Activated CD4-positive, CD25-positive, alpha-beta regulatory T cell (primary cell): ENCODE results near the gene SHISAL1.
"Not testable (repeated sequence)": the region's sequence is repeated elsewhere in the genome, so short reads cannot be mapped to it uniquely, and the experiment has no call there.

Source experiments
- DNase-seq, 4 experiments: peaks; one replicate each; lab custom pipeline; 2025; lab: John Stamatoyannopoulos, UW

SHISAL1 gene

GRCh38 chr22:44302363-44302762 is 10.4 kb downstream of the SHISAL1 start:
- DNase-seq, result not testable (repeated sequence)

- no peak for DNase-seq
Observed at GRCh38 chr22:44301039-44301438, 11.7 kb downstream of the SHISAL1 start.

GRCh38 chr22:44299124-44299523 is 13.6 kb downstream of the SHISAL1 start:
- no peak for DNase-seq

- DNase-seq, result no peak
Observed at GRCh38 chr22:44298406-44299091, 14.2 kb downstream of the SHISAL1 start.

GRCh38 chr22:44297470-44298061 is 15.2 kb downstream of the SHISAL1 start:
- no peak for DNase-seq

- DNase-seq, result no peak
Observed at GRCh38 chr22:44295406-44295805, 17.3 kb downstream of the SHISAL1 start.

GRCh38 chr22:44293876-44294275 is 18.9 kb downstream of the SHISAL1 start:
- no peak for DNase-seq

- DNase-seq, result no peak
Observed at GRCh38 chr22:44293034-44293433, 19.7 kb downstream of the SHISAL1 start.

GRCh38 chr22:44292521-44292920 is 20.2 kb downstream of the SHISAL1 start:
- DNase-seq, result no peak

GRCh38 chr22:44291674-44292360 is 20.9 kb downstream of the SHISAL1 start:
- DNase-seq, result no peak

GRCh38 chr22:44291265-44291664 is 21.5 kb downstream of the SHISAL1 start:
- no peak for DNase-seq

- no peak for DNase-seq
Observed at GRCh38 chr22:44289414-44290171, 23.2 kb downstream of the SHISAL1 start.

- no peak for DNase-seq
Observed at GRCh38 chr22:44288913-44289312, 23.8 kb downstream of the SHISAL1 start.

- no peak for DNase-seq
Observed at GRCh38 chr22:44287741-44288140, 25.0 kb downstream of the SHISAL1 start.

- DNase-seq, result no peak
Observed at GRCh38 chr22:44287121-44287693, 25.5 kb downstream of the SHISAL1 start.

- no peak for DNase-seq
Observed at GRCh38 chr22:44286646-44287045, 26.1 kb downstream of the SHISAL1 start.

- DNase-seq, result no peak
Observed at GRCh38 chr22:44284711-44285110, 28.0 kb downstream of the SHISAL1 start.

- DNase-seq, result no peak
Observed at GRCh38 chr22:44281768-44282637, 30.7 kb downstream of the SHISAL1 start.

GRCh38 chr22:44280665-44281188 is 32.0 kb downstream of the SHISAL1 start:
- DNase-seq, result no peak

GRCh38 chr22:44279069-44279360 is 33.7 kb downstream of the SHISAL1 start:
- DNase-seq, result no peak
